ENCODE measurements around the gene CTSF. TPM values are rescaled to one million over a fixed set of nuclear protein-coding genes. Genes with fewer than 3 reads are reported as not detected.
A peak's percentile ranks its signal among the peaks of the same experiment; 100 is the strongest.

Gene CTSF
- total and polyA plus RNA-seq, 2 donors from 2014 or later: 58.0 to 80.4 TPM

- TF ChIP-seq, protein P1, sequence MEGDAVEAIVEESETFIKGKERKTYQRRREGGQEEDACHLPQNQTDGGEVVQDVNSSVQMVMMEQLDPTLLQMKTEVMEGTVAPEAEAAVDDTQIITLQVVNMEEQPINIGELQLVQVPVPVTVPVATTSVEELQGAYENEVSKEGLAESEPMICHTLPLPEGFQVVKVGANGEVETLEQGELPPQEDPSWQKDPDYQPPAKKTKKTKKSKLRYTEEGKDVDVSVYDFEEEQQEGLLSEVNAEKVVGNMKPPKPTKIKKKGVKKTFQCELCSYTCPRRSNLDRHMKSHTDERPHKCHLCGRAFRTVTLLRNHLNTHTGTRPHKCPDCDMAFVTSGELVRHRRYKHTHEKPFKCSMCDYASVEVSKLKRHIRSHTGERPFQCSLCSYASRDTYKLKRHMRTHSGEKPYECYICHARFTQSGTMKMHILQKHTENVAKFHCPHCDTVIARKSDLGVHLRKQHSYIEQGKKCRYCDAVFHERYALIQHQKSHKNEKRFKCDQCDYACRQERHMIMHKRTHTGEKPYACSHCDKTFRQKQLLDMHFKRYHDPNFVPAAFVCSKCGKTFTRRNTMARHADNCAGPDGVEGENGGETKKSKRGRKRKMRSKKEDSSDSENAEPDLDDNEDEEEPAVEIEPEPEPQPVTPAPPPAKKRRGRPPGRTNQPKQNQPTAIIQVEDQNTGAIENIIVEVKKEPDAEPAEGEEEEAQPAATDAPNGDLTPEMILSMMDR (IDR thresholded peaks at IDR 0.05; ENCODE audit: borderline replicate concordance, extremely low read depth, insufficient read depth): no peak
- no peak overlapping the region for H3K4me3 ChIP-seq (ENCODE audit: low read length in 3 of 3)
- H3K27ac ChIP-seq (ENCODE audit: low read depth in 2 of 2, low read length in 2 of 2): no peak overlapping the region
- DNase-seq (no peak), FAIRE-seq (no peak)
- H3K27me3 ChIP-seq (ENCODE audit: control insufficient read depth, insufficient read depth, low read length): no peaks in the 10 kb centered on the region
- H3K9ac ChIP-seq (ENCODE audit: low read length in 3 of 3): no peak overlapping the region
- intact Hi-C loops (cut with DNase I): no loop called here
- no peaks in the 10 kb centered on the region for H3K9me3 ChIP-seq (ENCODE audit: control insufficient read depth in 2 of 3, insufficient read depth in 1 of 3, low read length in 3 of 3)
- H3K36me3 ChIP-seq (ENCODE audit: control insufficient read depth in 2 of 3, insufficient read depth in 3 of 3, low read length in 3 of 3): peaks cover 0 to 19% (median 9%) of the 10 kb centered on the region in 3 donors
- H3K4me1 ChIP-seq (ENCODE audit: control insufficient read depth in 2 of 3, insufficient read depth in 2 of 3, low read depth in 1 of 3, low read length in 3 of 3): peaks cover 0 to 18% (median 12%) of the 10 kb centered on the region in 3 donors
Measured at GRCh38 chr11:66598993-66599392, 30.6 kb upstream of the CTSF start.

DNA sequence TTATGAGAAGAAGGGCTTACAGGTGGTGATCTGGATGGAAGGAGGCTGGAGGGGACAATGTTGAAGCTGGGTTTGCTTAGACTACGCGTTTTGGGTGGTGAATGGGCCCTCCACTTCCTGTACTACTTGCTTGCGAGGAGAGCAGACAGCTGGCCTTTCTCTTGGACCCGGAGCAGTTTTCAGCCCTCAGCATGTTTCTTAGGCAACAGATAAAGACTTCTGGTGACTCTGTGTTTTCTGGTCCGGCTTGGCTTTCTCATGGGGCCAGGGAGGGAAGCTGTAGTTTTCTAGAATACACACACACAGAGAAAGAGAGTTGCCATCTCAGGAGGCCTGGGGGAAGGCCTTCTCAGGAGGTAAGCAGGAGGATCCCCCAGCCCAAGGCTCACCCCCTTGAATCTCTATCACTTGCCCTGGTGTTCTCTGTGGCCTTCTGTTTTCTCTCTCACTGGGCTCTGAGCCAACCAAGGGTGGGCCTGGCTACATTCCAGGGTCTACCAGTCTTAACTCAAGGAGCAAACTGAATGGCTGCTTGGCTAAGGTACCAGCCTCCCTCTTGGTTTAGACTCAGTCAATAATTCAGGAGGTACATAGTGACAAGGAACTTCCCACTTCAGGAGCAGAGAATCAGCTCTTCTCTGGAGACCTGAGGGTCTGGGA lies 27.0 kb upstream of the CTSF start:
- no peak for FAIRE-seq
- TF ChIP-seq, protein P1 (IDR thresholded peaks at IDR 0.05; ENCODE audit: borderline replicate concordance, extremely low read depth, insufficient read depth): no peak
- no peak overlapping the region for H3K27ac ChIP-seq (ENCODE audit: low read depth in 2 of 2, low read length in 2 of 2)

DNA sequence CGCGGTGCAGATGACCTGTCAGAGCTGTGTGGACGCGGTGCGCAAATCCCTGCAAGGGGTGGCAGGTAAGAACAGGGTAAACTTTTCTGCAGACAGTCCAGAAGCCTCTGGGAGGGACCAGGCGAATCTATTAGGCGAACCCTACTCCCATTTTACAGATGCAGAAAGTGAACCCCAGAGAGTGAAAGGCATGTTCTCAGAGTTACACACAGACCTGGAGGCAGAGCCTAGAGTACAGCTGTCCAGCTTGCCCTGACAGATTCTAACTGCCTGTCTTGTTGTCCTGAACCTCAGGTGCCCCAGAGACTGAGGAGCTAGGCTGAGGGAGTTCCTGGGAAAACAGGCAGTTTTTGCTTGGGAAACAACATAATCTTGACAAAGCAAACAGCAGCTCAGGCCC lies 25.2 kb upstream of the CTSF start:
- no peaks in the 10 kb centered on the region for H3K9me3 ChIP-seq (ENCODE audit: control insufficient read depth in 2 of 3, insufficient read depth in 1 of 3, low read length in 3 of 3)
- no peak overlapping the region for H3K27ac ChIP-seq (ENCODE audit: low read depth in 2 of 2, low read length in 2 of 2)
- peaks cover 0 to 24% (median 20%) of the 10 kb centered on the region in 3 donors for H3K4me1 ChIP-seq (ENCODE audit: control insufficient read depth in 2 of 3, insufficient read depth in 2 of 3, low read depth in 1 of 3, low read length in 3 of 3)
- DNase-seq: no peak
- H3K9ac ChIP-seq (ENCODE audit: low read length in 3 of 3): peak overlapping the region; percentile 30 to 90 (median 81)
- TF ChIP-seq, protein P1 (IDR thresholded peaks at IDR 0.05; ENCODE audit: borderline replicate concordance, extremely low read depth, insufficient read depth): no peak
- no peaks in the 10 kb centered on the region for H3K27me3 ChIP-seq (ENCODE audit: control insufficient read depth, insufficient read depth, low read length)
- H3K4me3 ChIP-seq (ENCODE audit: low read length in 3 of 3): peak overlapping the region; percentile 68 to 90 (median 70)
- no peaks in the 10 kb centered on the region for H3K36me3 ChIP-seq (ENCODE audit: control insufficient read depth in 2 of 3, insufficient read depth in 3 of 3, low read length in 3 of 3)
- intact Hi-C loops (cut with DNase I): no loop called here
- FAIRE-seq: no peak

More for the DNA sequence above, 27.0 kb upstream of the CTSF start:
- peaks cover 0 to 10% (median 9%) of the 10 kb centered on the region in 3 donors for H3K36me3 ChIP-seq (ENCODE audit: control insufficient read depth in 2 of 3, insufficient read depth in 3 of 3, low read length in 3 of 3)
- no peaks in the 10 kb centered on the region for H3K9me3 ChIP-seq (ENCODE audit: control insufficient read depth in 2 of 3, insufficient read depth in 1 of 3, low read length in 3 of 3)
- intact Hi-C loops (cut with DNase I): no loop called here
- H3K4me3 ChIP-seq (ENCODE audit: low read length in 3 of 3): no peak overlapping the region
- H3K9ac ChIP-seq (ENCODE audit: low read length in 3 of 3): peak overlapping the region in 1 of 3 donors; percentile 65
- H3K27me3 ChIP-seq (ENCODE audit: control insufficient read depth, insufficient read depth, low read length): no peaks in the 10 kb centered on the region
- DNase-seq: peak in 3 of 5 donors; percentile 36 to 90 (median 48)
- H3K4me1 ChIP-seq (ENCODE audit: control insufficient read depth in 2 of 3, insufficient read depth in 2 of 3, low read depth in 1 of 3, low read length in 3 of 3): peaks cover 0 to 24% (median 20%) of the 10 kb centered on the region in 3 donors
